GM18909 (cell line): ENCODE results near the gene DHRS9.
"Not testable (repeated sequence)": the region's sequence is repeated elsewhere in the genome, so short reads cannot be mapped to it uniquely, and the experiment has no call there.

Experiments
- ATAC-seq: cut with Tn5 transposase; IDR thresholded peaks from one replicate; pipeline ENCODE4 v1.9.1; 2021; ENCODE audit warnings: mild to moderate bottlenecking; ENCODE audit not compliant: unreplicated experiment, poor library complexity

DHRS9 gene

GRCh38 chr2:169069341-169069740 lies at the start of gene DHRS9:
DHRS9 (plus strand) TSS chr2:169069563; CDS start chr2:169081582, 12,019 bp downstream.
- no peak for ATAC-seq

DNA sequence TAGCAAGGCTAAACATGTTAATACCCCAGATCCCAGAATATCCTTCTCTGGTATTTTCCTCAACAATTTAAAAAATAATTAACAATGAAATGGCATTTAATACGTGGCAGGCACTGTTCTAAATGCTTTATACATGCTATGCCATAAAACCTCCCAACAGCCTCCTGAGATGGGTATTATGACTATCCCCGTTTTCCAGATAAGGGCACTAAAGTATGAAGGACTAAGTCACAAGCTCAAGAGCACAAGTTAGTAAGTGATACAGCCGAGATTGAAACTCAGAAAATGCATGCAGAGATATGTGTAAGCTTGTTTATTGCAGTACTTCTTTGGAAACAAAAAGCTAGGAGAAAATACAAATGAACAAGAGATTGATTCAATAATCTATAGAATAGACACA lies 46.2 kb upstream of the DHRS9 start:
- no peak for ATAC-seq

- ATAC-seq = no peak
These were observed 43.3 kb upstream of the DHRS9 start for GRCh38 chr2:169026056-169026455.

- no peak for ATAC-seq
These were observed 42.1 kb upstream of the DHRS9 start for GRCh38 chr2:169027234-169027633.

DNA sequence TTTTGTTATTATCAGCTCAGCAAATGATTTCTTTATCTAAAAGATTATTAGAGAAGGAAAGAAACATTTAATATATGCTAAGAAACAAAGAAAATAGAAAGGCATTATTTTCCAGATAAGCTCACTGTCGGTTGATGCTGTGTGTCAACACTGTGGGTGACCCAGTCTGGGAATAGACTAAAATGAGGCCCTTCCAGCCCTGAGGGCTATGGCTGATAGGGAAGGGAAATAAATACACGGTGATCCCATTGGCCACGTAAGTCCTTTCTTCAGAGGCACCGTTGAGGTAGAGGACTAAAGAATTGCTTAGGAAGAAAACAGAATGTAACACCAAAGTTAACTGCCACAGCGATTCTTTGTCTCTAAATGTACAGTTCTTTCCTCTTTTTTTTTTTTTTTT lies 40.0 kb upstream of the DHRS9 start:
- no peak for ATAC-seq

GRCh38 chr2:169031202-169031601 lies 38.2 kb upstream of the DHRS9 start, which contains the start of gene ABCB11:
ABCB11 (minus strand) TSS chr2:169031324; CDS start chr2:169018125, 13,199 bp downstream.
- ATAC-seq = no peak

DNA sequence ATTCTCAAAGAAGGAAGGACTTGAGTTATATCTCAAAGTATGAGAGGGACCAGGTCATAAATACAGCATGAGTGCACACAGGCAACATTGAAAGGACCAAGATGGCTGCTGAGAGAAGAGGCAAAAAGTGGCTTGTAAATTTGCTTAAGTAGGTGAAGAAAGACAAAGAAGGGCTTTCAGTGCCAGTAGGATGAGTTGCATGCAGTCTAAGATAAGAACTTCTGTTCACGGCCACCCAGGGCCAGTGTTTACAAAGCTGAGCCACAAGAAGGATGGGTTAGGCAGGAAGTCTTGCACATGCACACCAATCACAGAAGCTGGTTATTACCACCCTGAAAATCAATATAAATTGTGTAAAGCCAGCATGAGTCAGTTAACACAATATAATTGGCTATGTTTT lies 35.1 kb upstream of the DHRS9 start:
- ATAC-seq = no peak

DNA sequence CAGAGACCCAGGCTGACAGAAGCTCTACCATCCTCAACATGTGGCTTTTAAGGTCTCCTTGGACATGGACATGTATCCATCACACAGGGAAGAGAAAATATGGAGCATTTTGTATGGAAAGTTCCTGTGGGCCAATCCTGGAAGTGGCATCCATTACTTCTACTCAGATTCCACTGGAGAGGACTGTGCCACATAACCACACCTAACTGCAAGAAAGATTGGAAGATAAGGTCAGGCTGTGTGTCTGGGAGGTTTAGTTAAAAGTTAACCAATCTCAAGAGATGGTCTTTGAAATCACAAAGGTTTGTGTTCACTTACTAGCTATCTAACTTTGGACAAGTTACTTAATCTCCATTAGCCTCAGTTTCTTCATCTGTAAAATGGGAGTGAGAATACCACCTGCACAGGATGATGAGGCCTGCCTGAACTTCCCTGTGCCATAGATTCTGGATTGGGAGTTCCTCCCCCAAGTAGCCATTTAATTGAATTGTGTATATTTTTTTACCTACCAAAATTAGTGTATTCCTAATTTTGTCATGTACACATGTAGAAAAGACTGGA lies 34.3 kb upstream of the DHRS9 start:
- no peak for ATAC-seq

DNA sequence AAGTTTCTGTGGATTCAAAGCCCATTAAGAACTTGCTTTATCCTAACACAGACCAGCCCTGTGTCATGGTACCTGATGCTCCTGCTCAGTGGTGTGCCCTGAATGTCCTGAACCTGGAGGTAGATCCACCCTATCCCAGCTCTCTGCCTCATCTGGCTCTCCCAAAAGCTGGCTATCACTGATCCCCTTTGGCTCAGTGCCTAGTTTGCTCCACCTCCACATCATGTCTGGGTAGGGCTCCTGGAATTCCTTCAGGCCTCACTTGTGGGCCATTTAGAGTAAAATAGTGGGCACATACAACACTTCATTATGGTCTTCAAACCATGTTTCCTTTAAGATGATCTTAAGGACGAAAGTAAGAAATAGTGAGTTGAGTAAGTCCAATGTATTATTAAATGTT lies 33.5 kb upstream of the DHRS9 start:
- no peak for ATAC-seq

GRCh38 chr2:169036736-169037440 lies 32.5 kb upstream of the DHRS9 start:
- peak; percentile 73 for ATAC-seq

DNA sequence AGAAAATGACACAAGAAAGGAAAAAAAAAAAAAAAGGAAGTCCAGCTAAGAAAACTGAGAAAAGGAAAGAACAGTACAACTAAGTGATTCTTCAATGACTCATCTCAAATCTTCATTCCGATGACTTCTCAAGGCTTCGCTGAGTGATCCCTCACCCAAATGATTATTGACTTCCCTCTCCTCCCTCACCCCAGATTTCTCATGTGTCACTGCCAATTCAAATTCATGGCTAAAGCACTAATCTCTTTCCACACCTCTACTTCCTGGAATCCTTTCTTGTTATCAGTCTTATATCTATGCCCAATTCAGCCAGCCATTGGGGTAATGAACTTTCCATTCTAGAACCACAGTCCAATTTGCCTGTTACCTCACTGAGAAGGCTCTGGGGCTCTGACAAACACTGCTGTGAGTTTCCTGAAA lies 31.0 kb upstream of the DHRS9 start:
- peak; percentile 73 for ATAC-seq

- no peak for ATAC-seq
These were observed 29.7 kb upstream of the DHRS9 start for GRCh38 chr2:169039702-169040101.

- no peak for ATAC-seq
These were observed 27.8 kb upstream of the DHRS9 start for GRCh38 chr2:169041594-169041993.

GRCh38 chr2:169042856-169043255 lies 26.5 kb upstream of the DHRS9 start:
- ATAC-seq = no peak

DNA sequence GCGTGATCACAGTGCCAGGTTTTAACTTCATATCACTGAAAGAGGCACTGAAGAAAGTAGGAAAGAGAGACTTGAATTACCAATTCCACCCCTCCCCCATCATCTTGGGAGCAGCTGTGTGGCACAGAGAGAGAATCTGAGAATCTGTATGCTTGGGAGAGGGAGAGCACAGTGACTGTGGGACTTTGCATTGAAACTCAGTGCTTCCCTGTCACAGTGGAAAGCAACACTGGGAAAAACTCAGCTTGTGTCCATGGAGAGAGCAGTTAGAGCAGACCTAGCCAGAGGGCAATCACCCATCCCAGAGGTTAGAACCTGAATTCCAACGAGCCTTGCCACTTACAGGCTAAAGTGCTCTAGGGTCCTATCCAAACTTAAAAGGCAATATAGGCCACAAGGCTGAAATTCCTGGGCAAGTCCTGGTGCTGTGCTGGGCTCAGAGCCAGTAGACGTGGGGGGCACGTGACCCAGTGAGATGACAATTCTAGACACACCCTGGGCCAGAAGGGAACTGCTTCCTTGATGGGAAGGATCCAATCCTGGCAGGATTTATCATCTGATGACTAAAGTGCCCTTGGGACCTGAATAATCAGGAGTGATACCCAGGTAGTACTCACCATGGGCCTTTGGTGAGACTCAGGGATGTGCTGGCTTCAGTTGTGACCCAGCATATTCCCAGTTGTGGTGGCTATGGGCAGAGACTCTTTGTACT lies 22.8 kb upstream of the DHRS9 start:
- no peak for ATAC-seq

- no peak for ATAC-seq
These were observed 21.8 kb upstream of the DHRS9 start for GRCh38 chr2:169047256-169048250.

DNA sequence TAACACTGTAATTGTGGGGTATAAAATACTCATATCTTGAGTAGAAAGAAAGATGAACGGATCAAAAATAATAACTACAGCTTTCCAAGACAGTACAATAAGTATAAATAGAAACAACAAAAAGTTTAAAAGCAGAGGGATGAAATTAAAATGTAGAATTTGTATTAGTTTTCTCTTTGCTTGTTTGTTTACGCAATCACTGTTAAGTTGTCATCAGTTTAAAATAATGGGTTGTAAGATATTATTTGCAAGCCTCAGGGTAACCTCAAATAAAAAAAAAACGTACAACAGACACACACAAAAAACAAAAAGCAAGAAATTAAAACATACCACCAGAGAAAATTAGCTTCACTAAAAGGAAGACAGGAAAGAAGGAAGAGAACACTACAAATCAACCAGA lies 20.2 kb upstream of the DHRS9 start:
- ATAC-seq = no peak

- ATAC-seq = no peak
These were observed 18.7 kb upstream of the DHRS9 start for GRCh38 chr2:169050476-169051240.

GRCh38 chr2:169054575-169054974 lies 14.8 kb upstream of the DHRS9 start:
- ATAC-seq = not testable (repeated sequence)

GRCh38 chr2:169064199-169064598 lies 5.2 kb upstream of the DHRS9 start:
- ATAC-seq = not testable (repeated sequence)
